ENCODE data around the gene CRP. TPM values are rescaled to one million over a fixed set of nuclear protein-coding genes. Genes with fewer than 3 reads are reported as not detected.

CRP gene
- total RNA-seq, 4 donors from 2014 or later: not detected

GRCh38 chr1:159752135-159752580 lies 37.8 kb upstream of the CRP start:
- intact Hi-C loops (cut with DNase I): no loop called here
- no peaks in the 10 kb centered on the region for H3K27me3 ChIP-seq
- peak overlapping the region in 1 of 3 donors; percentile 24 for H3K27ac ChIP-seq

DNA sequence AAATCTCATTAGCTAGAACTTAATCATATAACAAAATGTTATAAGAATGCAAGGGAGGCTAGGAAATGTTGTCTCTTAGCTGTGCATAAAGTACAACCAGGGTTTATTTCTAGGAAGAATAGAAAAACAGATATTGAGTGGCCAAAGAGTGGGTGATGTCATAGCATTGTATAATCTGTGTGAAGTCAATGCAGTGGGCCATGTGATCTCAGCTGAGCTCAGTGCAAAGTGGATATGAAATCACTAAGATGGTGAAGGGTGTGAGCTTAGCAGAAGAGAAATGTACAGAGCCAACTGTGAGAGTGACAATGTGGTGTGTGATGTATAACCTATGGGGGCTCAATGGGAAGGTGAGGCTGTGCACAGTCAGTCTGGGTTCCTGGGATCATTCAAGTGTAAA lies 36.6 kb upstream of the CRP start:
- TF ChIP-seq, protein P1, sequence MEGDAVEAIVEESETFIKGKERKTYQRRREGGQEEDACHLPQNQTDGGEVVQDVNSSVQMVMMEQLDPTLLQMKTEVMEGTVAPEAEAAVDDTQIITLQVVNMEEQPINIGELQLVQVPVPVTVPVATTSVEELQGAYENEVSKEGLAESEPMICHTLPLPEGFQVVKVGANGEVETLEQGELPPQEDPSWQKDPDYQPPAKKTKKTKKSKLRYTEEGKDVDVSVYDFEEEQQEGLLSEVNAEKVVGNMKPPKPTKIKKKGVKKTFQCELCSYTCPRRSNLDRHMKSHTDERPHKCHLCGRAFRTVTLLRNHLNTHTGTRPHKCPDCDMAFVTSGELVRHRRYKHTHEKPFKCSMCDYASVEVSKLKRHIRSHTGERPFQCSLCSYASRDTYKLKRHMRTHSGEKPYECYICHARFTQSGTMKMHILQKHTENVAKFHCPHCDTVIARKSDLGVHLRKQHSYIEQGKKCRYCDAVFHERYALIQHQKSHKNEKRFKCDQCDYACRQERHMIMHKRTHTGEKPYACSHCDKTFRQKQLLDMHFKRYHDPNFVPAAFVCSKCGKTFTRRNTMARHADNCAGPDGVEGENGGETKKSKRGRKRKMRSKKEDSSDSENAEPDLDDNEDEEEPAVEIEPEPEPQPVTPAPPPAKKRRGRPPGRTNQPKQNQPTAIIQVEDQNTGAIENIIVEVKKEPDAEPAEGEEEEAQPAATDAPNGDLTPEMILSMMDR (IDR thresholded peaks at IDR 0.05): no peak
- no peak for TF ChIP-seq POLR2A (IDR thresholded peaks at IDR 0.05)
- Histone ChIP-seq H3K4me1 (peaks cover 0 to 6% of the 10 kb centered on the region in 2 donors), H3K36me3 (no peaks in the 10 kb centered on the region), H3K9me3 (no peaks in the 10 kb centered on the region), H3K4me3 (replicated peaks in 1 of 3) (no peak overlapping the region), H3K27ac (no peak overlapping the region), H3K27me3 (no peaks in the 10 kb centered on the region)
- DNase-seq: no peak
- intact Hi-C loops (cut with DNase I): no loop called here

More at GRCh38 chr1:159752135-159752580, 37.8 kb upstream of the CRP start:
- no peak for TF ChIP-seq POLR2A (IDR thresholded peaks at IDR 0.05)
- TF ChIP-seq, protein P1 (IDR thresholded peaks at IDR 0.05): no peak
- Histone ChIP-seq H3K9me3 (no peaks in the 10 kb centered on the region), H3K4me3 (replicated peaks in 1 of 3) (no peak overlapping the region), H3K4me1 (peaks cover 0 to 6% of the 10 kb centered on the region in 2 donors), H3K36me3 (no peaks in the 10 kb centered on the region)
- 43 to 66% methylated on average over 4 of the region's 4 CpGs for WGBS, 2 donors
- peak; percentile 26 to 31 for DNase-seq

GRCh38 chr1:159750621-159751020 lies 36.2 kb upstream of the CRP start:
- no peak for DNase-seq
- no peaks in the 10 kb centered on the region for H3K36me3 ChIP-seq
- H3K4me3 ChIP-seq (replicated peaks in 1 of 3): no peak overlapping the region
- no peak overlapping the region for H3K27ac ChIP-seq
- H3K9me3 ChIP-seq: no peaks in the 10 kb centered on the region
- intact Hi-C loops (cut with DNase I): no loop called here
- no peaks in the 10 kb centered on the region for H3K27me3 ChIP-seq
- peaks cover 0 to 6% of the 10 kb centered on the region in 2 donors for H3K4me1 ChIP-seq
- TF ChIP-seq, protein P1 (IDR thresholded peaks at IDR 0.05): no peak
- no peak for TF ChIP-seq POLR2A (IDR thresholded peaks at IDR 0.05)

DNA sequence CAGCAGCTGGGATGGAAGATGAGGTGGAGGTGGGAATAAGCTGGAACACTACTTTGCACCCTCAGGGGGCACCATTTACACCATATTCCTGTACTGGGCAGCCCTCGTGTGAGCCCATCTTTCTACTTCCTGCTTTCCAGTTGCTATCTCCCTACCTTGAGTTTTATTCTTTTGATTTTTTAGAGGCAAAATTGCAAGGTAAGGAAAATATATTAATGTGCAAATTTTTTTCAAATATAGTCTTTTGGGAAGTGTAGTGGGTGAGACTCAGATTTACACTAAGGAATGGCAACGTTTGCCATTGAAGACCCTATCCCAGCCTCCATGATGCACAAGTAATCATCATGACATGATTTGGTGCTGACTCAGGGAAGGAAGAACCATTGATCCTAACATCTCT lies 35.2 kb upstream of the CRP start:
- no peaks in the 10 kb centered on the region for H3K9me3 ChIP-seq
- no peaks in the 10 kb centered on the region for H3K36me3 ChIP-seq
- H3K4me1 ChIP-seq: peaks cover 0 to 6% of the 10 kb centered on the region in 2 donors
- no peak overlapping the region for H3K27ac ChIP-seq
- no peak overlapping the region for H3K4me3 ChIP-seq (replicated peaks in 1 of 3)
- H3K27me3 ChIP-seq: no peaks in the 10 kb centered on the region
- DNase-seq: no peak
- TF ChIP-seq, protein P1 (IDR thresholded peaks at IDR 0.05): no peak
- no peak for TF ChIP-seq POLR2A (IDR thresholded peaks at IDR 0.05)
- WGBS, 2 donors: 77 to 82% methylated on average over 2 of the region's 2 CpGs
- intact Hi-C loops (cut with DNase I): no loop called here

DNA sequence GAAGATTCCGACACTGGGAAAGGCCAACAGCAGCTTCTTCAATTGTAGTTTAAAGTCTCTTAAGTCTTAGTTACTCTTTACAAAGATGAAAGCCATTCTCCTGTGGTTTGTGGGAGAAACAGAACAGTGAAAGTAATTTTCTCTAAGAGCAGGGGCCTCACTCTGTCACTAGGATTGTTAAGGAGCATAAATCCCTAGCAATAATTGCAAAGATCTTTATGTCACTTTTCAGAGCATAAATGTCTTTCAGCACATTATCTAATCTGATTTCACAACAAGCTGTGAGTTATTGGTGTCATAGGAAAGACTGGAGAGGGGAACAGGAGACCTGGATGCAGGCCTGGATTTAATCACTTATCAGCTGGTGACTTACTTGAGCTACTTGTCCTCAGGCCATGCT lies 34.0 kb upstream of the CRP start:
- no peaks in the 10 kb centered on the region for H3K27me3 ChIP-seq
- no peak overlapping the region for H3K4me3 ChIP-seq (replicated peaks in 1 of 3)
- TF ChIP-seq, protein P1 (IDR thresholded peaks at IDR 0.05): no peak
- H3K9me3 ChIP-seq: no peaks in the 10 kb centered on the region
- intact Hi-C loops (cut with DNase I): no loop called here
- H3K27ac ChIP-seq: no peak overlapping the region
- H3K36me3 ChIP-seq: no peaks in the 10 kb centered on the region
- peaks cover 0 to 6% of the 10 kb centered on the region in 2 donors for H3K4me1 ChIP-seq
- DNase-seq: no peak
- 84 to 89% methylated on average over 1 of the region's 1 CpG for WGBS, 2 donors
